T follicular helper cell (primary cell): ENCODE results near the gene SLC35A4.

ENCODE experiments used
- DNase-seq: peaks from one replicate; pipeline ENCODE4 v3.0.0-alpha.2; 2020; ENCODE audit warnings: low read depth
- total RNA-seq, 2 experiments: gene quantifications; one replicate each; lab custom pipeline; 2026; lab: John Stamatoyannopoulos, UW

Gene SLC35A4, protein sequence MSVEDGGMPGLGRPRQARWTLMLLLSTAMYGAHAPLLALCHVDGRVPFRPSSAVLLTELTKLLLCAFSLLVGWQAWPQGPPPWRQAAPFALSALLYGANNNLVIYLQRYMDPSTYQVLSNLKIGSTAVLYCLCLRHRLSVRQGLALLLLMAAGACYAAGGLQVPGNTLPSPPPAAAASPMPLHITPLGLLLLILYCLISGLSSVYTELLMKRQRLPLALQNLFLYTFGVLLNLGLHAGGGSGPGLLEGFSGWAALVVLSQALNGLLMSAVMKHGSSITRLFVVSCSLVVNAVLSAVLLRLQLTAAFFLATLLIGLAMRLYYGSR
- 52.1 to 69.3 reads per million in 2 experiments for total RNA-seq

DNA sequence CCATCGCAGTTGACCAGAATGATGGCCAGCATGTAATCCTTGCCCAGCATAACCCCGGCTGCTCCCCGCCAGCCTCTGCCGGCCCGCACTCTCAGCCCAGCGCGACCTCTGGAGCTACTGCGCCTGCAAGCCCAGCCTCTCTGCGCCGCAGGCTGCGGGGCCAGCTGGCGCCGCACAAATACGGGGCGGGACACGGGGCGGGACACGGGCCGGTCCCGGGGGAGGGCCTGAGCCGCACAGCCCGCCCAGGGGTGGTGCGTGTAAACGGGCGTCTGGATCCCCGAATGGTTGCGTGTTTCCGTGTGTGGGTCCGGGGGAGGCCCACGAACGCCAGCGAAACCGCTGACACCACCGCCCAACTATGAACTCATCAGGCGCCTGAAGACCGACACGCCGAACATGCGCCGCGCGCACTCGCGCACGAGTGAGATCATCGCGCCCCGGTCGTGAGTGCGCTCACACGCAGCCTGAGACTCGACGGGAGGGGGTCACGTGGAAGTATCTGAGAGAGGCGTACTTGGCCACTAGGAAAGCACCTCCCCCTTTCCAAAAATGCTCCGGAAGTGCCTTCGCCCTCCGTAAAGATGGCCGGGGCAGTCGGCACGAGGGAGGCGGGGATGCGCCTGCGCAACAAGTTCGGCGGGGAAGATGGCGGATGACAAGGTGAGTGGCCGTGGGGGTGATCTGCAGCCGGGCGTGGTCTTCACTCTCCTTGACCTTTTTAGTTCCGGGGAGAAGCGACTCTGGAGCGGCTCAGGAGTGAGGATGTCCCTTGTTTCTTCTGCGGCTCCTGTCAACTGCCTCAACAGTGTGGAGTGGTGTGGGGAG lies at the start of gene SLC35A4, which contains the start of gene APBB3:
Gene SLC35A4 (plus strand): TSS at position 633 of the 828 bp plus-strand sequence. CDS start 2,342 bp downstream, outside the sequence.
Gene APBB3 (minus strand): TSS at position 403 of the 828 bp plus-strand sequence. CDS start 353 bp downstream, at position 50.
- peak; percentile 96 for DNase-seq

DNA sequence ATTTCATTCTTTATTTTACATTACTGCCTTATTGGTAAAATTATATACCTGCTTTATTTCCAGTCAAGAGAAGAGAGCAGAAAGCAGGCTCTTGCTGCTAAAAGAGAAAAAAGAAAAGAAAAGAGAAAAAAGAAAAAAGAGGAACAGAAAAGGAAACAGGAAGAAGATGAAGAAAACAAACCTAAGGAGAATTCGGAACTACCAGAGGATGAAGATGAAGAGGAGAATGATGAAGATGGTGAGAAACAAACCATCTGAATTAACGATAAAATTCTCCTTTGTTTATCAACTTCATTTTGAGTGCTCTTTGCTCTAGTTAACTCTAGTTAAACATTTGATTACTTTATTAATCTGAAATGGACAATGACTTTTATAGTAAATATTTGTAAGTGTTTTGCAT lies 40.6 kb upstream of the SLC35A4 start:
- no peak for DNase-seq

DNA sequence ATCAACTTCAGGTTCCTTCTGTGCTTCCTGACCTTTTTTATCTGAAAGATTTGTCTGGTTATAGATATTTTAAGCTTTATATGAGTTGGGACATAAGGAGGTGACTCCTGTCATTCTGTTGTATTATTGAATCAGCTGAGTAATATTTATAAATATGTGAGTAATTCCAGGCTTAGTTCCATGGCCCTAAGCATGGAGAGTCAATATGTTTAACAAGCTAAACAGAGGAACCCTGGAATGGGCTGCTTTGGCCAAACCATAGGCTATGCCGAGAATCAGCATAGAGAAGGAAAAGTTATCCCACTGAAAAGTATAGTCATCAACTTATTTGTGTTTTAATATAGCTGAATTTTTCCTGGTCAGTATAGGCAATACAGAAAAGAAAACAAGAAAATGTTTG lies 24.4 kb upstream of the SLC35A4 start:
- DNase-seq, result no peak

DNA sequence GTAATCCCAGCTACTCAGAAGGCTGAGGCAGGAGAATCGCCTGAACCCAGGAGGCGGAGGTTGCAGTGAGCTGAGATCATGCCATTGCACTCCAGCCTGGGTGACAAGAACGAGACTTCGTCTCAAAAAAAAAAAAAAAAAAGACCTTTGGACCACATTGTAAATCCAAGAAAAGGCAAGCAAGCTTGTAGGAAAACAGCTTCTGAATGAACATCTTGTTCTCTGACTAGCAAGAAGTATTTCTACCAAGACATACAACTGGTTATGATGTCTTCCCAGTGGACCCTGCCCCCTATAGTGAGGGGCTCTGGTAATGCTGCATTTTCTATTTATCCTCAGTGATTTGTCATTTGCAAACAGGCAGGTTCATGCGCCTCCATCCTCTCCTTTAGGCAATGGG lies 21.7 kb upstream of the SLC35A4 start:
- DNase-seq, result no peak

DNA sequence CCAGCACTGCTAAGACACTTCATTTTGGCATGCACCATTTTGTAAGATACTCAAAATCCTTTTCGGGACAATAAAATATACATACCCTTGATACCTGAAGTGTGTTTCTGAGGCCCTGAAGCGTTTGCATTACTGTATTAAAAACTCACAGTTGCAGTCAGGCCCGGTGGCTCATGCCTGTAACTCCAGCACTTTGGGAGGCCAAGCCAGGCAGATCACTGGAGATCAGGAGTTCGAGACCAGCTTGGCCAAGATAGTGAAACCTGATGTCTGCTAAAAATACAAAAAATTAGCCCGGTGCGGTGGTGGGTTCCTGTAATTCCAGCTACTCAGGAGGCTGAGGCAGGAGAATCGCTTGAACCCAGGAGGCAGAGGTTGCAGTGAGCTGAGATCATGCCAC lies 19.6 kb upstream of the SLC35A4 start:
- DNase-seq, result no peak

DNA sequence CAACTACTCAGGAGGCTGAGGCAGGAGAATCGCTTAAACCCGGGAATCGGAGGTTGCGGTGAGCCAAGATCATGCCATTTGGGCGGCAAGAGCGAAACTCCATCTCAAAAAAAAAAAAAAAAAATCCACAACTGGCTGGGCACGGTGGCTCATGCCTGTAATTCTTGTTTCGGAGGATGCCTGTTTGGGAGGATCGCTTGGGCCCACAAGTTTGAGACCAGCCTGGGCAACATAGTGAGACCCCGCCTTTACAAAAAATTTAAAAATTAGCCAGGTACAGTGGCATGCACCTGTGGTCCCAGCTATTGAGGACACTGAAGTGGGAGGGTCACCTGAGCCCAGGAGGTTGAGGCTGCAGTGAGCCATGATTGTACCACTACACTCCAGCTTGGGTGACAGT lies 19.0 kb upstream of the SLC35A4 start:
- DNase-seq, result no peak

DNA sequence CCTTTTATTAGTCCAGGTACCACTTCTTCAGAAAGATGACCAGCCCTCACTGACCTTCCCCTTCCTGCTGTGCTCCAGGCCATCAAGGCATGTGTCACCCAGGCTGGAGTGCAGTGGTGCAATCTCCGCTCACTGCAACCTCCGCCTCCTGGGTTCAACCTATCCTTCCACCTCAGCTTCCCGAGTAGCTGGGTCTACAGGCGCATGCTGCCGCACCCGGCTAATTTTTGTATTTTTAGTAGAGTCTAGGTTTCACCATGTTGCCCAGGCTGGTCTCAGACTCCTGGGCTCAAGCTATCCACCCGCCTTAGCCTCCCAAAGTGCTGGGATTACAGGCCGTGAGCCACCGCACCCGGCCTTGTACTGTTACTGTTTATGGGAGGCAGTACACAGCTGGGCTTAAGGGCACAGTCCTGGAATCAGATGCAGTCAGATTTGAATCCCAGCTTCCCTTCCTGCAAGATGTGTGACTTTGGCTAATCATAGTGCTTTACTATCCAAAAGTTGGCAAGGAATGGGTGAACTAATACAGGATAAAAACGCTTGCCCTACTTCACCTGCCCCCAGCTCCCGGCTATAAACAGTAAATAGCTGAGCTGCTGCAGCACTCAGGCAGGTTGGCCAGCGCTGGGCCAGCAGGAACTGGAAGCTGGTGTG lies 17.6 kb upstream of the SLC35A4 start:
- no peak for DNase-seq

DNA sequence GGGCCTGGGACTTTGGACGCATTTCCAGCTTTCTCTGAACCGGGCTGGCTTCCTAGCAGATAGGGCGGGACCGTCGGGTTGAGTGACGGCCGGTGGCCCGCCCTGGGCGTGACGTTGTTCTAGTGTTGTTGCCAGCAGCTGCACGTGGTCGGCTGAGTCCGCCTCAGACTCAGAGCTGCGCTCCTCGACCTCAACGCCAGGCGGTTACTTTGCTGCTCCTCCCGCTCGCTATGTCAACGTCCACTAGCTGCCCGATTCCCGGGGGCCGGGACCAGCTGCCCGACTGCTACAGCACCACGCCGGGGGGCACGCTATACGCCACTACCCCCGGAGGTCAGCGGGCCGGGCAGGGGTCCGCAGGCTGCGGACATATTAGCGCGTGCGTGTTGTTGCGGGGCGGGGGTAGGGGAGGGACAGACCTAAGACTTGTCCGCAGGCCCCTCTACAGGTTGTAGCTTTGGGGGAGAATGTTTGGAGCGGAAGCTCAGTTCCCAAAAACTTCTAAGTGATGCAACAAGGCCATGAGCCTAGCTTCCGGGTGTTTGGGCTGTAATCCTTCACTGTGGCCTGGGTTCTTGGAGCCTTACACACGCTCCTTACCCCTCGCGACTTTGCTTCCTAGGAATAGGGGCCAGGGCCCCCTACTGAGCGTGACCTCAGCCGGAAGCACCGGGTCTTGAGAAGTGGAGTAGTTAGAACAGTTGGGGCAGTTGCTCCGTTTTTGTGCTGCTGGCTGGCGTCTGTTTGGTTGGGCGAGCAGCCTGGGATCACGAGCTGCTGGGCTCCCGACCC lies 16.9 kb upstream of the SLC35A4 start, which contains the start of gene EIF4EBP3:
Gene EIF4EBP3 (plus strand): TSS at position 155 of the 792 bp plus-strand sequence. CDS start 76 bp downstream, at position 231.
- peak; percentile 84 for DNase-seq

DNA sequence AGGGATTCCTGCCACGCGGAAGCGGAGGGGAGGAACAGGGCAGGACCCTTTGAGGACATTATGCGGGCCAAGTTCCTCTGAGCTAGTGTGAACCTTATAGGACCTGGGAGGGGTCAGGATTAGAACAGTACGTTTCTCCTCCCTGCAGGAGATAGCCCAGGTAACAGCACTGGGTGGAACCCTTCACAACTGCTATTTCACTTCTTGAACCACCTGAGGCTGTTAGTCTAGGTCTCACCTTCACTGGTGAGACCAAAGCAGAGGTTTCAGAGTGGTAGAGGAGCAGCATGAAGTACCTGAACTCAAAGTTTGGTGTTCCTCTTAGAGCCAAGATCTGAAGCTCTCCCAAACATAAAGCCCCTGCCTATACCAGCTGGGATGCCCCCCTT lies 16.3 kb upstream of the SLC35A4 start:
- no peak for DNase-seq

DNA sequence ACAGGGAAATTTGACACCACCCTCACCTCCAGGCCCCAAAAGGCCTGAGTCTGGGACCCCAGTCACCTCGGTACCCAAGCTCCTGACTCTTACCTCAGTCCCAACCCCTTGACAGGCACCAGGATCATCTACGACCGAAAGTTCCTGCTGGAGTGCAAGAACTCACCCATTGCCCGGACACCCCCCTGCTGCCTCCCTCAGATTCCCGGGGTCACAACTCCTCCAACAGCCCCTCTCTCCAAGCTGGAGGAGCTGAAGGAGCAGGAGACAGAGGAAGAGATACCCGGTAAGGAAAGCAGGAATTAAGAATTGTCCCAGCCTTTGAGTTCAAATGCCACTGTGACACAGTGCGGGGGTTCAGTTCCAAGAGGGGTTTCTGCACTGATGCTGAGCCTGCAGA lies 15.8 kb upstream of the SLC35A4 start:
- DNase-seq, result no peak

DNA sequence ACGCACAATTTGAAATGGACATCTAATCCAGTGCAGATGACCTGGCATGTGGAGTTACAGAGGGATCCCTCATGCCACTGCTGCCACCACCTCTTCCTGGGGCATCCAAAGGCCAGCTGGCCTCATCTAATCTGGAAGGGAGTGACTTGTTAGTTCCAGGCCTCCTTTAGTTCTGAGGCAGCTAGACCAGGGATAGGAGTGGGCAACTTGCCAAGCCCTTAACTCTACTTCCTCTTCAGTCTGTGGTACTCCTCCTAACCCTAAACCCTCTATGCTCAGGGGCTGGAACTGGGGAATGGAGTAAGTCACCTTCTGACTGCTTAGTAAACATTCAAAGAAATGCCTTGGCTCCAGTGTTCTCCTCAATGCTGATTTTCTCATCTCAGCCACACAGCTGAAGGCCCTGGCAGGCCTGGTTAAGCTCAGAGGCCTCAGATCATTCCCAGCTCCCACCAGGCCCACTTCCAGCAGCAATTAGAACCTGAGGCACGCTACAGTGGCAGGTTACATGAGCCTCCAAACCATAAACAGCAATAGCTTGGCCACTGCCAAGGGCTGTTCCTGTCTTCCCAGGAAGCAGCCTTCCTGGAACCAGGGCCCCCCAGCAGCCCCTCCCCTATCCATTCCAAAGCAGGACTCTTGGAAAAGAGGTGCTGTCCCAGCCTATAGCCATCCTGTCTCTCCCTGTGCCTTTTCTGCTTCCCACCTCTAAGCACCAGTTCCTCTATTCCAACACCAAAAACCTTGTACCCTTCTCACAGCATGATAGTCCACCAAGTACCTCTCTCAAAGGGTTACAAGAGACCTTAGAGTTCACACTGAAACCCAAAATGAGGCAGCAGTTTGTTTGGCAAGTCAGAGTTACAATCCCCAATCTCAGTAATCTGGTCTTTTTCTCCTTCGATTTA lies 15.1 kb upstream of the SLC35A4 start:
- DNase-seq, result no peak

DNA sequence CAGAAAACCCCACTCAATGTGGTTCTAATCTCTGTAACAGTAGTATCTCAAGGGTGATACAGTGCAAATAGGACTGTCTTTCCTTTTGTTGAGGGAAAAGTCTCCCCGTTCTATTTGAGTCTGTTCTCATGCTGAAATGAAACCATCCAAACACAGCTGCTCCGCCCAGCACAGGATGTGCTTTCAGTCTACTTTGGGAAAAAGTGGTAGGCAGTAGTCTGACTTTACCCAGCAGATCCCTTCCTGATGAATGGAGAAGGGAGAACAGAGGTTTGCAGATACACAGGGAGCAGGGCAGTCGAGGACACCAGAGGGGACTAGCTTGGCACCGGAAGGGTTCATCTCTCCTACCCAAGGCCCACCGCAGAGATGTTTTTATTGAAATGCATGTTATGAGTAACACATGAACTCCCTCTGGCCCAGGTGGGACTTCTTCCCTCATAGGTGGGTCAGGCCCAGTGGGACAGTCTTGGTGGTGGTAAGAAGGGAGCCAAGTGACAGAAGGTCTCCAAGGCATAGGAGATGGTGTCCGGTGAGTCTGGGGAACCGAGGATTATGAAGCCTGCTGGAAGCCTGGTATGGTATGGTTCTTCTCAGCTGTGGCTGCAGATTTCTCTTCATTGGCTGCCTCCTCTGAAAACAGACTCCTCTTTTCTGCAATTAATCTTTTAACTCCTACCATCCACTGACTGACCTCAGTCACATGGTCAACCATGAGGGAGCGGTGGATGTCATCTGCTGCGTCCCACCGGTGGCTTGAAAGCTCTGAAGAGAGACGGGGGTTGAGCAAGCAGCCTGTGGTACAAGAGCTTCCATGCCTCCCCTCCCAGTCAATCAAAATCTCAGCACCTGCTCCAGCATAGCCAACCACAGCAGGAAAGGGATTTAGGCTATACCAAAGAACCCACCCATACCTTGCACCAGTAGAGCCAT lies 14.2 kb upstream of the SLC35A4 start:
- DNase-seq, result no peak

DNA sequence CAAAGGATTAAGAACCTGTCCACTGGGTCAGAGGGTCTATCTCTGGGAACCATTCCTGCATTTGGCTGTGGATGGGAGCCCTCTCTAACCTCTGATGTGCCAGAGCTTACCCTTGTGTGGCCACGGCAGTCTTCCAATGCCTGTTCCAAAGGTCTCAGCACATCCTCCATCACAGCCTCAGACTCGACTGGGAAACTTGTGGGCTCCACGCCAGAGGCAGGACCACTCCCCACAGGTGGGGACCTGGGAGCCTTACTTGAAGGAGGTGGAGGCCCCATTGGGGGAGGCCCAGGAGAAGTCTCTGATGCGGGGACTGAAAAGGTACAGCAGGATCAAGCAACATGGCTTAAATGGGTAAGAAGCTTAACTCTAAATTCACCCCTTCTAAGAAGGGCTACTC lies 12.8 kb upstream of the SLC35A4 start:
- DNase-seq, result no peak

DNA sequence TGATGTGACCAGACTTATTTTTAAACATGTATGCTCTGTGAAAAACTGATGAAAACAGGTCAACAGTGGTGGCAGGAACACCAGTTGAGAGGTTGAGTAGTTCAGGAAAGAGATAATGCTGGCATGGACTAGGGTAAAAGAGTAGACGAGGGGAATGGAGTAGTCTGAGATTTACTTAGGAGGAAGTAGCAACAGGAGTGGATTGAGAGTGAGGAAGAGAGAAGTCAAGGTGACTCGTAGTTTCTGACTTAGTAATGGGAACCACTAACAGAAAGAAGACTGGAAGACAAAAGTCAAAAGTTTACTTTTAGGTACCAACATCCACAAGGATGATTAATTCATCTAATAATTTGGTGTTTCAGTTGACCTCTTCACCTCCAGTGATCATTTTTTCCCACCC lies 11.0 kb upstream of the SLC35A4 start:
- DNase-seq, result no peak

DNA sequence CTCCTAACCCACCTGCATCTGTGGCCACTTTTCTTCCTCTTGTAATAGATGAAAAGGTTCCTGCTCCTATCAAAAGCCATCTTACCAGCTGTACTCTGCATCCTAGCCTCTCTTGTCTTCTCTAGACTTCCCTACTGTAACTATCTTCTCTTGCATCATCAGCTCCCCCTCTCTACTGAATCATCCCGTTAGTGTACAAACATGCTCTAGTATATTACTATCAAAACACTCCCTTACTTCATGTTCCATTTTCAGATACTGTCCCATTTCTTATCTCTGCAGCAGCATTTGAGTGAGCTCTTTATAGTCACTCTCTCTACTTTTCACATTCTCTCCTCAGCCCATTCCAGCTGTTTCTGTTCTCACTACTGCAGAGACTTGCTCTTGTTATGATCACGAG lies 10.2 kb upstream of the SLC35A4 start:
- no peak for DNase-seq

DNA sequence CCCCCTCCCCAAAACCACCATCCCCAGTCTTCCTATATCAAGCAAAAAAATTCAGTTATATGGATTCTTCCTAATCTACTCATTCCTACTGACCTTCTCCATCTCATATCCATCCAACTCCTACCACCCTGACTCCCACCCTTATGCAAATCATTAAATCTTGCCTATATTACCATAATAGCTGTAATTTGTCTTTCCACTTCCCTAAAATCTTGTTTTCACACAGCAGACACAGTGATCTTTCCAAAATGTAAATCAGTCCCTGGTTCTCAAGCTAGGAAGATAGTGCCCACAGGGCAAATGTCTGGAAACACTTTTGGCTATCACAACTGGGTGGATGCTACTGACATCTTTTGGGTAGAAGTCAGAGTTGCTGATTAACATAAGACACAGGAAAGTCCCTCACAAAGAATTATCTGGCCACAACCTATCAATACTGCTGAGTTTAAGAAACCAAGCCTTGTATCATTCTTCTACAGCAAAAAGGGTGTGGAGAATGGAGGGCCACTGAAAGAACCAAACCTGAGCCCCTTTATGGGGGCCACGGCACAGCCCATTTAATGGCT lies 8.8 kb upstream of the SLC35A4 start:
- no peak for DNase-seq

DNA sequence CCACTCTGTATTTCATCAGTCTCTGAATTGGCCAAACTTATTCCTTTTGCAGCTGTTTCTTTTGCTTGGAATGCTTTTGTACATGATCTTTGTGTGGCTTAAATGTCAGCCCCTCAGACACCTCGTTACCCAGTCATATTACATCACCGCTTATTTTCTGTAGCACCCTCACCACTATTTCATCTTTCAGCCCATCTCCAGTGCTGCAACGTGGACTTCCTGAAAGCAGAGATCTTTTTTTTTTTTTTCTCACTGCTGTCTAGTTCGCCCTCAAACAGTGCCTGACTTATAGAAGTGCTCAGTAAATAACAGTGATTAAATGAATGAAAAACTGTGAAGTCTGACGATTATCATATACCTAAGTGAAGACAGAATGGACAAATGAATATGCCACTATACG lies 8.2 kb upstream of the SLC35A4 start:
- no peak for DNase-seq

DNA sequence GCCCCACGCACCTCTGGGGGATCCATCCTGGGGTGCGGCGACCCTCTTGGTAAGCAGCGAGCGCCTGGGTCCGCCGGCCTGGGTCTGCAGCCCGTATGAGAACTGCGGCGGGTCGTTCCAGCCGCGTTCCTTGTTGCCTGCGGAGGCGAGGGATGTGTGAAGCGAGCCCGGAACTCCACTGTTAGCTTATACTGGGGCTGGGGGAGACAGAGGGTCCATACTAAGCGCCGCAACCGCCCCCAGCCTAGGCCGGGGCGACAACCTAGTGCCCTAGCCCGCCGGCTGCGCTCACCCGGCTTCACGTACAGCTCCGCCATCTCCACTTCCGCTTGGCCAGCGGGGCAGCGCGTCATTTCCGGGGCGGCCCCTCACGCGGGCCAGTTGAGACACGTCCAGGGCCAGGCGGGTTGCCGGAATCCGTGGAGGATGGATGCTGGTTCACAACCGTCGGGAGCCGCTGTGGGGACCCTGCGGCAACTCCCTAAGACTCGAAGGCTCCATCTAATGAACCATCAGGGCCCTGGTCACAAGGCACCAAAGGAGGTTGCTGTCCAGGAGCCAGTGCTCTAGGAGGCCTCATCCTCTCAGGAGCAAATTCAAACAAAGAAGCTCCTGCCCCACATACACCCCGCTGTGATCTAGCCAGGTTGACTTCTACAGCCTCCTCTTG lies 7.4 kb upstream of the SLC35A4 start, which contains the start of gene SRA1:
Gene SRA1 (minus strand): TSS at position 338 of the 670 bp plus-strand sequence. CDS start 21 bp downstream, at position 317.
- DNase-seq, result peak; percentile 73
